ENCODE data around the gene SCAMP4. TPM values are rescaled to one million over a fixed set of nuclear protein-coding genes. Genes with fewer than 3 reads are reported as not detected.

SCAMP4 gene
- total RNA-seq, 1 donor from 2014 or later = 76.9 TPM

DNA sequence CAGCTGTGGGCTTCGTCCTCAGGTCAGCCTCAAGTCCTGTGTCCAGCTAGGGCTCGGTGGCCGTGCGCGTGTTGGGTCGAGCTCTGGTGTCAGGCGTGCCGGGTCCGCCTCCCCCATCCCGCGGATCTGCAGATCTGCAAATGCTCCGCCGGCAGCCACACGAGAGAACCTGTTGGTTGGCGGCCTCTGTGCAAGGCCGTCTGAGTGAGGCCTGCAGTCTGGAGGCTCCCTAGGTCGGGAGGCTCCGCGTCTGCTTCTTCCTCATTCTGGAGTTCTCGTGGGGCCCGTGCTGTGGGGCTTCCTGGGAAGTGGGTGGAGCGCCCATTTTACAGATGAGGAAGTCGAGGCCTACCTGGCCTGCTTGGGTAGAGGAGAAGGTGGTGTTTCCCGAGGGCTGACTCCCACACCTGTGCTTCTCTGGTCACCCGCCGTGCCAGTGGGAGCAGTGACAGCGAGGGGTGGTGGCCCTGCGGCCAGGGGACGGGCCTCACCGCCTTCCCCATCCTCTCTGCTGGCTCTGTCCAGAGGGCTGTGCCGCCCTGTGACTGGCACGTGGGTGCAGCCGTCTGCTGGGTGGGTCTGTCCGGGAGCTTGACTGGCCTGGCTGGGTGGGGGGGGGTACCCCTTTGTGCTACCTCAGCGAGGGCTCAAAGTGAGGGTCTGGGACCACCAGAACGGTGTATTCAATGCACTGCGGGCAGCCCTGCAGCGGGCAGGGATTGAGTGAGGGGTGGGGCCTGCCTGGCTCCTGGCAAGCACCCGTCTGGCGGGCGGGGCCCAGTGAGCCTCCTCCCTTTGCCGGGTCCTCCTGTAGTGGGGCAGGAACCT lies 39.1 kb downstream of the SCAMP4 start:
- Mint-ChIP-seq H3K4me3 (peak overlapping the region; percentile 54), H3K9me3 (no peaks in the 10 kb centered on the region), H3K36me3 (peaks cover 2% of the 10 kb centered on the region), H3K4me1 (ENCODE audit: unreplicated experiment) (peaks cover 30% of the 10 kb centered on the region), H3K27me3 (no peaks in the 10 kb centered on the region), H3K27ac (no peak overlapping the region)
- DNase-seq (ENCODE audit: extremely low spot score, unreplicated experiment) = peak; percentile 72
- TF ChIP-seq, protein P1, sequence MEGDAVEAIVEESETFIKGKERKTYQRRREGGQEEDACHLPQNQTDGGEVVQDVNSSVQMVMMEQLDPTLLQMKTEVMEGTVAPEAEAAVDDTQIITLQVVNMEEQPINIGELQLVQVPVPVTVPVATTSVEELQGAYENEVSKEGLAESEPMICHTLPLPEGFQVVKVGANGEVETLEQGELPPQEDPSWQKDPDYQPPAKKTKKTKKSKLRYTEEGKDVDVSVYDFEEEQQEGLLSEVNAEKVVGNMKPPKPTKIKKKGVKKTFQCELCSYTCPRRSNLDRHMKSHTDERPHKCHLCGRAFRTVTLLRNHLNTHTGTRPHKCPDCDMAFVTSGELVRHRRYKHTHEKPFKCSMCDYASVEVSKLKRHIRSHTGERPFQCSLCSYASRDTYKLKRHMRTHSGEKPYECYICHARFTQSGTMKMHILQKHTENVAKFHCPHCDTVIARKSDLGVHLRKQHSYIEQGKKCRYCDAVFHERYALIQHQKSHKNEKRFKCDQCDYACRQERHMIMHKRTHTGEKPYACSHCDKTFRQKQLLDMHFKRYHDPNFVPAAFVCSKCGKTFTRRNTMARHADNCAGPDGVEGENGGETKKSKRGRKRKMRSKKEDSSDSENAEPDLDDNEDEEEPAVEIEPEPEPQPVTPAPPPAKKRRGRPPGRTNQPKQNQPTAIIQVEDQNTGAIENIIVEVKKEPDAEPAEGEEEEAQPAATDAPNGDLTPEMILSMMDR (conservative IDR thresholded peaks at IDR 0.05) = no peak

DNA sequence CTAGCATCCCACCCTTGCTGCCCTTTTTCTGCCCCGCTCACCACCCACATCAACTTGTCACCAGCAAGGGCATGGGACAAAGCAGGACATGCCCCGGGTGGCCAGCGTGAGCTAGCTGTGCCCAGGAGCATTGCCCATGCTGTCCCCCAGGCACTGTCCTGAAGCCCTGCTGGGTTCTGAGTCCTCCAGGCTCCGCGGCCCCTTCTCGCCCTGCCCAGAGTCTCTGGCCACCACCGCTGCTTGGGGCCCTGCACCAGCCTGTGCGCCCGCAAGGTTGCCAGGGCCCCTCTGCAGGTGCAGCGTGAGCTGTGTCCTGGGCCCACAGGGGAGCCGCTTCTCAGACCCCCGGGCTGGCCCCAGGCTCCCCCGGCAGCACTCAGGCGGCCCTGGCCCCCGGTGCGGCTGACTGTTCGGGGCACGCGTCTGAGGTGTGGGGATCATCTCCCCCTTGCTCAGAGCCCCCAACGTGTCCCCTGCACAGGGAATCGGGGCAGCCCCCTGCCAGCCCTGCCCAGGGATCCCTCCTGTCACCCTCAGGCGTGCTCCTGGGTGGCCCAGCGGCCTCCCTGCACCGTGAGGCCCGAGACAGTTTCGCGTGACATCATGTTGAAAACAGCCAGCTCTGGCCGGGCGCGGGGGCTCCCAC lies 39.8 kb downstream of the SCAMP4 start:
- Mint-ChIP-seq H3K4me3 (no peak overlapping the region), H3K9me3 (no peaks in the 10 kb centered on the region), H3K36me3 (peaks cover 4% of the 10 kb centered on the region), H3K4me1 (ENCODE audit: unreplicated experiment) (peaks cover 26% of the 10 kb centered on the region), H3K27ac (no peak overlapping the region), H3K27me3 (no peaks in the 10 kb centered on the region)
- peak; percentile 69 for DNase-seq (ENCODE audit: extremely low spot score, unreplicated experiment)
- TF ChIP-seq, protein P1 (conservative IDR thresholded peaks at IDR 0.05) = no peak

DNA sequence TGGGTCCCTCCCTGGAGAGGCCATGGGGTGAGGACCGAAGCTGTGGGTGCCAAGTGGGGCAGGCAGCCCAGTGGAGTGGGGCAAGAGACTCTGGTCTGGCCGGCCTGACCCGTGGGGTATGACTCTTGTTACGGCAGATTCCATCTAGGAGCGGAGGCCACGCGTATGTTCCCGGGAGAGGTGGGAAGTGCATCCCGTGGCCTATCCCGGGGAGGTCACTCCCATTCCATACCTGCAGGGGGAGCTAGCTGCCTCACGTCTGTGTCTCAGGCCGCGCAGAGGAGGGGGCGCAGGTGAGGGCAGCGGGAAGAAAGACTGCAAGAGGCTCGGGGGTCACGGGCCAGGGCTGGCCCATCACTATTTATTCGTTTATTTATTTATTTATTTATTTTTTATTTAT lies 40.7 kb downstream of the SCAMP4 start:
- no peaks in the 10 kb centered on the region for H3K9me3 Mint-ChIP-seq
- peaks cover 23% of the 10 kb centered on the region for H3K4me1 Mint-ChIP-seq (ENCODE audit: unreplicated experiment)
- no peaks in the 10 kb centered on the region for H3K27me3 Mint-ChIP-seq
- DNase-seq (ENCODE audit: extremely low spot score, unreplicated experiment) = peak; percentile 79
- TF ChIP-seq, protein P1 (conservative IDR thresholded peaks at IDR 0.05) = peak; percentile 77
- peak overlapping the region; percentile 76 for H3K27ac Mint-ChIP-seq
- peak overlapping the region; percentile 20 for H3K4me3 Mint-ChIP-seq
- H3K36me3 Mint-ChIP-seq = peaks cover 4% of the 10 kb centered on the region

DNA sequence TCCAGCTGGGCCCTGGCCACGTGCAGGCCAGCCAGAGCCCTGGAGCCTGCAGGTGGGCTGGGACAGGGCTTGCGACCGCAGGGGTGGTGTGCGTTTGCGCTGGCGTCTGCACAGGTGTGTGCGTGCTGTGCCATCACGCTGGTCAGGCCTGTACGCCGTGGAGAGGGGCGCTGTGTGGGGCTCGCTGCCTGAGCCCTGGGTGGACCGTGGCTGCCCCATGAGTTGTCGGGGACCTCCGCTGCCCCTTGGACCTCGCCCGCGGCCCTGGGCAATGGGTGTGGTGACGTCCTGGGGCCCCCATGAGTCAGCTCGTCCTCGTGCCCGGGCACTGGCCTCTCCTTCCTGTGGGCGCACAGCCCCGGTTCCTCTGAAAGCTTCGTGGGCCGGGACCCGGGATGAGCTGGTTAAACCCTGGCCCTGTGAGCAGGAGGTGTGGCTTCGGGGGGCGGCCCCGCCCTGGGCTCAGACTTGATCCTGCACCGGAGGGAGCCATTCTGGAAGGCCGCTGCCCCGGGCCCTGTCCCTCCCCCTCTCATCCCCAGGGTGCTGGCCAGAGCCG lies 42.5 kb downstream of the SCAMP4 start:
- H3K4me1 Mint-ChIP-seq (ENCODE audit: unreplicated experiment) = peaks cover 22% of the 10 kb centered on the region
- no peak overlapping the region for H3K4me3 Mint-ChIP-seq

DNA sequence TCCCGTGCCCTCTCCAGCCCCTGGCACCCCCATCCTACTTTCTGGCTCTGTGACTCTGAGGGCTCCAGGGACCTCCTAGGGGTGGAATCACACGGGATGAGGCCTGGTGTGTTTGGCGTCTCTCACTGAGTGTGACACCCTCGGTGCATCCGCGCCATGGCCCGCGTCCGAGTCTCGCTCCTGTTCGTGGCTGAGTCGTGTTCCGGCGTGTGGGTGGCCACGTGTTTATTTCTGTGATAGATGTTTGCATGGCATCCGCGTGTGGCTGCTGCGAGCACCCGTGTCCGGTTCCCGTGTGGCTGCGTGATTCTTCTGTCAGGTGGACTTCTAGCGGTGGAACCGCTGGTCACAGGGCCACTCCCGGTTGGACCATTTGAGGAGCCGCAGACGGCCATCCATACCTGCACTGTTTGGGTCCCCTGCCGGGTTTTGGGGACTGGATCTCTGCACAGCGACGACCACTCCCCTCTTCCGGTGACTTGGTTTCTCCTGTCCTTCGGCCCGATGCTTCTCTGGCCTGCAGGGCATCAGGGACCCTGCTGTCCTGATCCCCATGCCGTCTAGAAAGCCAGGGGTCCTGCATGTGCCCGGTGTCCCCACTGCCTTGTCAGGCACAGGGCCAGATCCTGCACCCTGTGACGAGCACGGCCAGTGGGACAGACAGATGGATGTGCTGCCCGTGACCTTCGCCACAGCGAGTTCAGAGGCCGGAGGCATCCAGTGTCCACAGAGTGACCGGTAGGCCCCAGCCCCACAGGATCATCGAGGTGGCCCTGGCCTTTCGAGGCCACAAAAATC lies 44.3 kb downstream of the SCAMP4 start:
- no peaks in the 10 kb centered on the region for H3K9me3 Mint-ChIP-seq
- H3K4me1 Mint-ChIP-seq (ENCODE audit: unreplicated experiment) = peaks cover 13% of the 10 kb centered on the region
- TF ChIP-seq, protein P1 (conservative IDR thresholded peaks at IDR 0.05) = no peak
- no peaks in the 10 kb centered on the region for H3K27me3 Mint-ChIP-seq
- no peak for DNase-seq (ENCODE audit: extremely low spot score, unreplicated experiment)
- no peak overlapping the region for H3K27ac Mint-ChIP-seq
- no peak overlapping the region for H3K4me3 Mint-ChIP-seq
- H3K36me3 Mint-ChIP-seq = peaks cover 4% of the 10 kb centered on the region

More for the DNA sequence above, 42.5 kb downstream of the SCAMP4 start:
- no peak for DNase-seq (ENCODE audit: extremely low spot score, unreplicated experiment)
- Mint-ChIP-seq H3K27me3 (no peaks in the 10 kb centered on the region), H3K9me3 (no peaks in the 10 kb centered on the region), H3K36me3 (peaks cover 4% of the 10 kb centered on the region), H3K27ac (no peak overlapping the region)
- TF ChIP-seq, protein P1 (conservative IDR thresholded peaks at IDR 0.05) = no peak

All from type B pancreatic cell (in vitro differentiated cells).